Epidermal melanocyte (primary cell): ENCODE data around the gene NFYA.
A peak's percentile ranks its signal among the peaks of the same experiment; 100 is the strongest.

Experiments used
- DNase-seq: peaks from one replicate; pipeline ENCODE4 v3.0.0; 2011; ENCODE audit warnings: low spot score; ENCODE audit not compliant: insufficient read length

Gene NFYA

DNA sequence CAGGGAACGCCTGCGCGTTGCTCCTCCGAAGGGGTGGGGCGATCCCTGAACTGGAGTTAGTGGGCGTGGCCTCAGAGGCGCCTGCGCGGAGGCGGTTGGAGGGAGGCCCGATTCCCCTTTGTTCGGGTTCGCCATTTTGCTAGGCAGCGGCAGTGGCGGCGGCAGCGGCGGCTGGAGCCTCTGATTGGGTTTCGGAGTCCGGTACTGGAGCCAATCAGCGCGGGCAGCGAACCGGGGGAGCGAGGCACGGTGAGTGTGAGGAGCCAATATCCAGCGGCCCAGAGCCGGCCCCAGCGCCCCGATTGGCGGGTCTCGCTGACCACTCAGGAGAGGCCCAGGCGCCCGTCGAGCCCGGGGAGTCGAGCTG lies at the start of gene NFYA:
NFYA (plus strand) TSS at position 139 of the 367 bp plus-strand sequence. CDS start 6,116 bp downstream, outside the sequence.
- DNase-seq = no peak

GRCh38 chr6:41023114-41023513 lies 49.7 kb upstream of the NFYA start:
- DNase-seq = no peak

- DNase-seq = no peak
Measured at GRCh38 chr6:41025966-41026530, 46.7 kb upstream of the NFYA start.

DNA sequence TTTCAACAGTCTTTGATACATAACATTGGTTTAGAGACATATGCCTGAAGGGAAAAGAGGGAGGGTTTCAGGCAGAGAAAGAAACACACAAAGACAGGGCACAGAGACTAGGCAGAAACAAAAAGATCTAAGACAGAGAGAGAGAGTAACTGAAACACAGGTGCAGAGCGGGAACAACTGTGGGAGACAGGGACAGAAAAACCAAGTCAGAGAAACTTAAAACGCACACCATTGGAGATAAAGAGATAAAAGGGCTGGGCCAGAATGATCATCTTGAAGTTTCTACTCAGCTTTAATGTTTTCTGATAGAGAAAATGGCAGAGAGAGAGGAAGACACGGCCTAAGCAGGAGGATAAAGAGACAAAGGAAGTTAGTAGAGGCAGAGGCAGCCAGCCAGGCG lies 45.5 kb upstream of the NFYA start:
- DNase-seq = no peak

- DNase-seq = peak; percentile 80
Measured at GRCh38 chr6:41027799-41028560, 44.8 kb upstream of the NFYA start.

DNA sequence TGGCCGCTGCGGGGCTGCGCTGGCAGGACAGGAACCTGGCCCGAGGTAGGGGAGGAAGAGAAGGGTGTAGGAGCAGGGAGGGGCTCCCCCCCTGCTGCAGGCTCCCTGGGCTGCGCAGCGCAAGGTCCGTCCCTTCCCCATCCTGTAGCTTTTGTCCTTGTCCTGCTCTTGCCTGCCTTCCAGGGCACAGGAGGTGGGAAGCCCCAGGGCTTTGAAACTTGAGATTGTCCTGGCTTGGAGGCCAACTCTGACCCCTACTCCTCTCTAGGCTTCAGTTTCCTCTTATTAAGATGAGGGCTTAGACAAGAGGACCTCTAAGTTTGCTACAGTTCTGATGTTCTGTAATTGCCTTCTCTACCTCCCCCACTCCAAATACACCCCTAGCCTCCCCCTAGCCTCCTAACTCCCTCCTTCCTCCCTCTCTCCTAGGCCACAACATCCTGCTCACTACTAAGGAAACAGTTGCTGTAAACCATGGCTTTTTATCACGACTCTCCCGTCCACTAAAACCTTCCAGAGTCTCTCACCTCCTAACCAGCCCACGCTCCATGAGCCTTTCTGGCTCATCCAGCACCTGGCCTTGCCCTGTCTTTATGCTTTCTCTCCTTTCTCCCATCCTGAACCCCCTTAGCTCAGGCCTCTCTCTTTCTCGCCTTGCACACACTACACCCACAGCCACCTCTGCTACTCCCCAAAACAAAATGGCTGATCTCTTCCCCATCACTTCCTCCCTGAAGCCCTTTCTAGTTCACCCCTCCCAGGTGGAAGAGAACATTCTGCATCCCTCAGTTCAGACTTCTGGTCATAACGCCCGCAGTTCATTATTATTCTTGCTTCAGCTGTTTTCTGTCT lies 44.0 kb upstream of the NFYA start:
- DNase-seq = no peak

DNA sequence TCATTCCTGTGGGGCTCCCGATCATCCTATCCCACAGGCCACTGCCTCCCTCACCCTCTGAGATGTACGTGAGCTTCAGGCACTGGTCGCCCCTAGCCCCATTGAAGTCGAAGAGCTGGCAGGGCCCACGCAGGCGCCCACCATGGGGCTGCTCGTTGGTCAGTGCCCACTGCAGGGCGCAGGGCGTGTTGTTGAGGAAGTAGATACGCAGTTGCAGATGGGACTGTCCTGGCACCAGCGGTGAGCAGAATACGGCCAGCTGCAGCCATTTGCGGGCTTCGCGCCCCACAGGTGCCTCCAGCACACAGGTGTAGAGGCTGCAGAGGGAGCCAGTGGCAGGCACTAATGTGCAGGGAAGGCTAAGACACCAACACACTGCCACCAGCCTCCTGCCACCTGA lies 39.9 kb upstream of the NFYA start:
- DNase-seq = no peak

DNA sequence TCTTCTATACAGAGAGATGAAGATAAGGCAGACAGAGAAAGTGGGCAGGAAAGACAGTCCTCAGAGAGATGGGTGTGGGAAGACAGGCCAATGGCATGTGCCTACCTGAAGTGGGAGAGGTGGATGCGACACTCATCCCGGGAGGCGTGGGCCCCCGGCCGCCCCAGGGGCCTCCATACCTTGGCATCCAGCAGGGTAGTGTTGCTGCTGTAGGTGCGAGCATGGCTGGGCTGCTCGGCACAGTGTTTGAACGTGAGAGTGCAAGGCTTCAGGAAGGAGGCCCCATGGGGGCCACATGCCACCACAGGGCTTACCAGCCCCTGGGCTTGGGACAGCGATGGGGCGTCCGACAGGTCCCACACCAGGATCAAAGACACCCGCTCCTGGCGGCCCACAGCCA lies 39.0 kb upstream of the NFYA start:
- DNase-seq = no peak

DNA sequence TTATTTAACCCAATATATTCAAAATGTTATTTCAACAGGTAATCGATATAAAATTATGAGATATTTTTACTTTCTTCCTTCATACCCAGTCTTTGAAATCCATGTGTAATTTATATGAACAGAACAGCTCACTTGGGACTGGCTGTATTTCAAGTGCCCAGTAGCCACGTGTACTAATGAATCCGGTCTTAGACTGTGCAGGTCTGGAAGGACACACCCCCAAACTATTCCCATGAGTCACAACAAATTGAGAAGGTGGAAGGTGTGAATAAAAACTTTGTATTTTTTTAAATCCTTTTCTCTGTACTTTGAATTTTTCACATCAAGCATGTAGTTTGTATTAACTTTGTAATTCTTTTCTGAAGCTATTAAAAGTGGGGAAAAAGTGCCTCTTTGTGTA lies 36.6 kb upstream of the NFYA start:
- DNase-seq = no peak

- DNase-seq = no peak
Measured at GRCh38 chr6:41036601-41037000, 36.2 kb upstream of the NFYA start.

DNA sequence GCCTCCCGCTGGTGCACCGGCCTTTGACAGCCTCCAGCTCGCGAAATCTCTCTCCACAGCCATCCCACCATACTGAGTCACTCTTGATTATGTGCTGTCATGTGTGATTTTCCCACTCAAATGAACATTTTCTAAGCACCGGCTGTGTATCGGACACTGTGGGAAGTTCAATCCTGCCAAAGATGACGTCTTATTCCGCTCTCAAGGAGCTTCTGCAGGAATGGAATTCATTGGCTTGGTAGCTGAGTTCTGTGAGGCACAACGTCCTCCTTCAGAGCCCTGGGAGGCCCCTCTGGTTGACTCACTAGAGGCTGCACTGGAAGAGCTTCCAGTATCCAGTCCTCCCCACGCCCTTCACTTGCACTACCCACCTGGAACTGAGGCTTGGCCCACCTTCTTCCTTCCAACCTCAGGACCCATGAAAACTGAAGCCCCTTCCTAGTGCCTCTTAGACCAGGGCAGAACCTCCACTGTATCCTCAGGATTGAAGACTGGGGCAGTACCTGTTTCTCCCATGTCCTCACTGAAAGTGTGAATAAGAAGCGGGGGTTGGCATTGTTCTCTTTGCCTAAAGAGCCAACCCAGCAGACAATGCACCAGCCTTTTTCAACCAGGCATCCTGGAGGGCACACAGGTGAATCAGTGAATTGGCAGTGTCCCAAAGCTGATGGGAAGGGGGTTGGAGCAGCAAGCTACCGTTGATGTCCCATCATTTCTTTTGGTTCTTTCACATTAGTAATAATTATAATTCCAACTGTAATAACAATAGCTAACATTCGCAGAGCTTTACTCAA lies 35.5 kb upstream of the NFYA start:
- no peak for DNase-seq

DNA sequence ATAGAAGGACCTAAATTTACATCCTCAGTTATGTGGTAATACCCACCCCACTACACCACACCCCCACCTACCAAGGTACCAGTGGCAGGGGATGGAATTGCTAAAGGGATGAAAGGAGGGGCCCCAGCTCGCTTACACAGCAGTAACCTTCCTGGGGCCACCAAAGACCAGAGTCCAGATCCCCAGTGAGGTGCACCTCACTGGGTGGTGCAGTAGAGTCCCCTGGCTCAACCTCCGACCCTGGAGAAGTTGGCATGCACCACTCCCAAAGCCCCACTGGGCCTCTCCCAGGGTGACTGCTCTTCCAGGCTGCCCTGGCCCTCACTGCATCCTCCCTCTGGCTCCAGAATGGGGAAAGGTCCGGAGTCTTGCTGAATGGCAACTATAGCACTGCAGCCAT lies 34.6 kb upstream of the NFYA start:
- no peak for DNase-seq

- DNase-seq = no peak
Measured at GRCh38 chr6:41039060-41039998, 33.4 kb upstream of the NFYA start, which contains the start of gene UNC5CL. Gene UNC5CL, minus strand, starts transcription at chr6:41039221. Its CDS starts 4,147 bp downstream, at chr6:41035074.

- DNase-seq = no peak
Measured at GRCh38 chr6:41040101-41040939, 32.5 kb upstream of the NFYA start.

DNA sequence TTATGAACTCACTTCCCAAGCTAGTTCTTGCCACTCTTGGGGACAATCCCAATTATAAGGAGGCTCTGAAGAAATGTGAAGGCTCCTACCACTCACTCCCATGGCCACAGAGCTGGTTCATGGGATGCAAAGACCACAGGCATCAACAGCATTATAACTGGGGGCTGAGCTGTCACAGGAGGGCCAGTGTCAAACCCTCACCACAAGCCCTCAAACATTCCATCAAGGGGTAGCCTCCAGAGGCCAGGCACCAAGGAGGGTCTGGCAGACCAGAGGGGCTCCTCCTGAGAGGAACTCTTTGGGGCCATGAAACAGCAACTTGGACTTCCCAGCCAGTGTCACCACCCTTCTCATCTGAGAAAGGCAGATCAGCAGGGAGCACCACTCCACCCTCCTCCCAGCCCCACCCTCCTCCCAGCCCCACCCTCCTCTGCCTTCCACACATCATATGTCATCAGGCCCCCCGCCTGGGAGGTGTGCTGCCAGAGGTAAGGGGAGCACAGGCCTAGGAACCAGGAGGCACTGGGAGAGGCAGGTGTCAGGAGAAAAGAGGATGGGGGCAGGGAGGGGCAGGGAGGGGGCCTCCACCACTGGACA lies 31.7 kb upstream of the NFYA start:
- no peak for DNase-seq

- DNase-seq = no peak
Measured at GRCh38 chr6:41042226-41043055, 30.3 kb upstream of the NFYA start, which contains the start of gene TSPO2. Gene TSPO2, plus strand, starts transcription at chr6:41042467. Its CDS starts 519 bp downstream, at chr6:41042986.

DNA sequence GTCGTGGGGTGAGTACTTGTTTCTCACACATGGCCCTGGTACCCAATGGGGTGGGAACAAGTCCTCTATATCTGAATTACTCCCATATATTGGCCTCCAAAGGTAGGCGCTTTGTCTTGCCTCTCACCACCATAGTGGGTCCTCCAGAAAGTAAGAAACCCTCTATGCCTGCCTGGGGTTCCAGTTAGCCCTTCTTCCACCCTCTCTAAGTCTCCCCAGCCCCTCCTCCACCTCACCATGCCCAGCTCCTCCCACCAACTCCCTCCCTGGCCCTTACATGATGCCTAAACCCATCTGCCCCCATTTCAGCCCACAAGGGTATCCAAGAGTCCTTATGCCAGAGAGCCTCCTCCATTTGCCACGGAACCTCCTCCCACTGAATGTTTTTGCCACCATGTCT lies 29.6 kb upstream of the NFYA start:
- no peak for DNase-seq

GRCh38 chr6:41045664-41046063 lies 27.1 kb upstream of the NFYA start:
- DNase-seq = no peak
